Measurements from ENCODE around the gene FBXL20. TPM values are rescaled to one million over a fixed set of nuclear protein-coding genes. Genes with fewer than 3 reads are reported as not detected.

Gene FBXL20
- total RNA-seq, 1 donor from 2014 or later: 14.2 TPM

DNA sequence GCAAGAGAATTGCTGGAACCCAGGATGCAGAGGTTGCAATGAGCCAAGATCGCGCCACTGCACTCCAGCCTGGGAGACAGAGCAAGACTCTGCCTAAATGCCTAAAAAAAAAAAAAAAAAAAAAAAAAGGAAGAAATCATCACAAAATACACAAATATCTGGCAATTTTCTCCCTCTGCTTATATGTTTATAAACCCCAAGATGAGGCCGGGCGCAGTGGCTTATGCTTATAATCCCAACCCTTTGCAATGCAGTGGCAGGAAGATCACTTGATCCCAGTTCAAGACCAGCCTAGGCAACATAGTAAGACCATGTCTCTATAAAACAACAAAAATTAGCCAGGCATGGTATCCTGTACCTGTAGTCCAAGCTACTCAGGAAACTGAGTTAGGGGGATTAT, 28.2 kb upstream of the FBXL20 start:
- no peak for TF ChIP-seq CTCF (IDR thresholded peaks at IDR 0.05; ENCODE audit: borderline replicate concordance)
- H3K9me3 ChIP-seq (replicated peaks): no peaks in the 10 kb centered on the region
- H3K4me1 ChIP-seq: peaks cover 8% of the 10 kb centered on the region
- H3K27me3 ChIP-seq (ENCODE audit: low read depth): no peaks in the 10 kb centered on the region
- H3K4me3 ChIP-seq: no peak overlapping the region
- no peak for DNase-seq
- H3K36me3 ChIP-seq: peaks cover 100% of the 10 kb centered on the region
- no peak overlapping the region for H3K27ac ChIP-seq (replicated peaks)
- intact Hi-C loops (cut with micrococcal nuclease): no loop called here

- Histone ChIP-seq H3K4me1 (no peaks in the 10 kb centered on the region), H3K9me3 (replicated peaks) (no peaks in the 10 kb centered on the region), H3K27ac (replicated peaks) (no peak overlapping the region), H3K36me3 (peaks cover 97% of the 10 kb centered on the region), H3K4me3 (no peak overlapping the region), H3K27me3 (ENCODE audit: low read depth) (no peaks in the 10 kb centered on the region)
- no peak for TF ChIP-seq CTCF (IDR thresholded peaks at IDR 0.05; ENCODE audit: borderline replicate concordance)
- intact Hi-C loops (cut with micrococcal nuclease): no loop called here
- DNase-seq: no peak
Measured at GRCh38 chr17:39416141-39416540, 14.7 kb upstream of the FBXL20 start.

DNA sequence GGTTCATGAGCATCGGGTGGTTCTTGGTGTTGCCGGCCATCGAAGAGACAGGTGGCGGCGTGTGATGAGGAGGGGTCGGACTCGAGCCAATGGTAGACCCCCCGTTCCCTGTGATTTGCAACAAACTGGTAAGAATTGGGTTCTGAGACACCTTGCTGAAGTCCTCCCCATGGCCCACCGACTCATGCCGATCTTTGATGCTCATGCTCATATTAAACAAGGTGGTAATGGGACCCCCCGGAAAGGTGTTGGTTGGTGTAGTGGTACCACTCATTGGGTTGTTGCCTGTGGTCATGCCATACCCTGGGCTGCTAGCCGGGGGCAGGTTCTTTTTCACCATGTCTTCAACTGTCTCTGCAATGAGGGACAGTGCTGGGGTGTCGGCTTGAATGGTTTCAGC, 8.9 kb upstream of the FBXL20 start:
- Histone ChIP-seq H3K4me1 (peaks cover 14% of the 10 kb centered on the region), H3K9me3 (replicated peaks) (no peaks in the 10 kb centered on the region), H3K27ac (replicated peaks) (no peak overlapping the region), H3K36me3 (peaks cover 91% of the 10 kb centered on the region), H3K4me3 (no peak overlapping the region), H3K27me3 (ENCODE audit: low read depth) (no peaks in the 10 kb centered on the region)
- TF ChIP-seq CTCF (IDR thresholded peaks at IDR 0.05; ENCODE audit: borderline replicate concordance): no peak
- DNase-seq: no peak
- intact Hi-C loops (cut with micrococcal nuclease): no loop called here

GRCh38 chr17:39408360-39408759, 6.9 kb upstream of the FBXL20 start:
- intact Hi-C loops (cut with micrococcal nuclease): no loop called here
- no peak overlapping the region for H3K4me3 ChIP-seq
- no peak for TF ChIP-seq CTCF (IDR thresholded peaks at IDR 0.05; ENCODE audit: borderline replicate concordance)
- peaks cover 71% of the 10 kb centered on the region for H3K36me3 ChIP-seq
- no peaks in the 10 kb centered on the region for H3K27me3 ChIP-seq (ENCODE audit: low read depth)
- H3K27ac ChIP-seq (replicated peaks): no peak overlapping the region
- H3K9me3 ChIP-seq (replicated peaks): no peaks in the 10 kb centered on the region
- H3K4me1 ChIP-seq: peaks cover 14% of the 10 kb centered on the region
- no peak for DNase-seq

DNA sequence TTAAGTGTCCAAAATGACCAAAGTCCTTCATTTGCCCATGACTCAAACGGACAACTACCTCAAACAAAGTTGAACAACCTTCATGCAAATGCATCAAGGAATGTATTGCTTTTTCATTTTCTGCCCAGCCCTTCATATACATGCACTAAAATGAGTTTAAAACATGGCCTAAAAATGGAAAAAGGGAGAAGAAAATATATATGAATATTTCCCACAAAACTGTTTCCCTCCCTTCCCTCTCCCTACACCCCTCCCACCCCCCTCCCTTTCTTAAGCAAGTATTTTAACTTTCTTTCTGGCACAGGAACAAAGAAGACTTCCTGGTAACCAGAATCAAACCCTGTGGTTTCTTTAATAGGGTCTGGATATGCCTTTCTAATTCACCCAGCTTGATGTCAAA, 5.5 kb upstream of the FBXL20 start:
- no peak for DNase-seq
- Histone ChIP-seq H3K9me3 (replicated peaks) (no peaks in the 10 kb centered on the region), H3K4me3 (no peak overlapping the region), H3K27ac (replicated peaks) (no peak overlapping the region), H3K36me3 (peaks cover 57% of the 10 kb centered on the region), H3K4me1 (peaks cover 23% of the 10 kb centered on the region), H3K27me3 (ENCODE audit: low read depth) (no peaks in the 10 kb centered on the region)
- no peak for TF ChIP-seq CTCF (IDR thresholded peaks at IDR 0.05; ENCODE audit: borderline replicate concordance)
- intact Hi-C loops (cut with micrococcal nuclease): no loop called here

DNA sequence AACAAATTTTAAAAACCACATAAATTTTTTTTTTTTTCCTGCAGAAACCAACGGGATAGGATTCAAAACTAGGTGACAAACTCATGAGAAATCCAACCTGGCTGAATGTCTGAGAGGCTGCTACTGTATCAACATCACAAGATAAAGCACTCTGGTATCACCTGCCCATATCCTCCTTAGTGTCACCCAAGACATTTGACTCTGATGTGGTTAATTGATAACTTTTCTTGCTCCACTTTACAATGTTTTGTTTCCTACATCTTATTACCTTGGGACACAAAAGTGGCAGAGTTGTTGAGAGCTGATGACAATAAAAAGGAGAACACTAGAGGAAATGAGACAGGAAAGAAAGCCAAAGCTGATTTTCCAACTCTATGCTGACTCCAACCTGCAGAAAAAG, 4.0 kb upstream of the FBXL20 start:
- DNase-seq: no peak
- no peaks in the 10 kb centered on the region for H3K27me3 ChIP-seq (ENCODE audit: low read depth)
- H3K4me3 ChIP-seq: no peak overlapping the region
- intact Hi-C loops (cut with micrococcal nuclease): no loop called here
- no peak overlapping the region for H3K27ac ChIP-seq (replicated peaks)
- H3K9me3 ChIP-seq (replicated peaks): no peaks in the 10 kb centered on the region
- peaks cover 36% of the 10 kb centered on the region for H3K4me1 ChIP-seq
- peaks cover 42% of the 10 kb centered on the region for H3K36me3 ChIP-seq
- TF ChIP-seq CTCF (IDR thresholded peaks at IDR 0.05; ENCODE audit: borderline replicate concordance): no peak

Data from left ventricle myocardium inferior (tissue), 1 donor.